ENCODE results near the gene ZMYM5.
"Not testable (repeated sequence)": the region's sequence is repeated elsewhere in the genome, so short reads cannot be mapped to it uniquely, and the experiment has no call there.

The ZMYM5 gene

GRCh38 chr13:19817510-19818158 is 45.8 kb downstream of the ZMYM5 start:
- Histone ChIP-seq H3K36me3 (ENCODE audit: control insufficient read depth, insufficient read depth, low read length) (peaks cover 10% of the 10 kb centered on the region), H3K27me3 (replicated peaks; ENCODE audit: control insufficient read depth, insufficient read depth, low read length) (no peaks in the 10 kb centered on the region), H3K4me3 (replicated peaks; ENCODE audit: low read depth, low read length) (no peak overlapping the region)
- no peak for DNase-seq (ENCODE audit: extremely low read depth, insufficient read length)
- TF ChIP-seq CTCF (IDR thresholded peaks at IDR 0.05; ENCODE audit: insufficient read depth, low read length, poor library complexity, severe bottlenecking), result no peak

GRCh38 chr13:19817106-19817505 is 46.3 kb downstream of the ZMYM5 start:
- DNase-seq (ENCODE audit: extremely low read depth, insufficient read length), result no peak
- no peaks in the 10 kb centered on the region for H3K27me3 ChIP-seq (replicated peaks; ENCODE audit: control insufficient read depth, insufficient read depth, low read length)
- H3K36me3 ChIP-seq (ENCODE audit: control insufficient read depth, insufficient read depth, low read length), result peaks cover 10% of the 10 kb centered on the region
- H3K4me3 ChIP-seq (replicated peaks; ENCODE audit: low read depth, low read length), result no peak overlapping the region
- no peak for TF ChIP-seq CTCF (IDR thresholded peaks at IDR 0.05; ENCODE audit: insufficient read depth, low read length, poor library complexity, severe bottlenecking)

GRCh38 chr13:19815842-19816241 is 47.6 kb downstream of the ZMYM5 start:
- H3K36me3 ChIP-seq (ENCODE audit: control insufficient read depth, insufficient read depth, low read length); H3K27me3 ChIP-seq (replicated peaks; ENCODE audit: control insufficient read depth, insufficient read depth, low read length); H3K4me3 ChIP-seq (replicated peaks; ENCODE audit: low read depth, low read length); DNase-seq (ENCODE audit: extremely low read depth, insufficient read length): not testable (repeated sequence)

- H3K27me3 ChIP-seq (replicated peaks; ENCODE audit: control insufficient read depth, insufficient read depth, low read length), result no peaks in the 10 kb centered on the region
- DNase-seq (ENCODE audit: extremely low read depth, insufficient read length), result no peak
- H3K4me3 ChIP-seq (replicated peaks; ENCODE audit: low read depth, low read length), result no peak overlapping the region
- TF ChIP-seq CTCF (IDR thresholded peaks at IDR 0.05; ENCODE audit: insufficient read depth, low read length, poor library complexity, severe bottlenecking), result no peak
- H3K36me3 ChIP-seq (ENCODE audit: control insufficient read depth, insufficient read depth, low read length), result no peaks in the 10 kb centered on the region
Measured at GRCh38 chr13:19810996-19811881, 52.2 kb downstream of the ZMYM5 start.

GRCh38 chr13:19810151-19810550 is 53.3 kb downstream of the ZMYM5 start:
- no peak overlapping the region for H3K4me3 ChIP-seq (replicated peaks; ENCODE audit: low read depth, low read length)
- H3K36me3 ChIP-seq (ENCODE audit: control insufficient read depth, insufficient read depth, low read length), result no peaks in the 10 kb centered on the region
- no peak for TF ChIP-seq CTCF (IDR thresholded peaks at IDR 0.05; ENCODE audit: insufficient read depth, low read length, poor library complexity, severe bottlenecking)
- DNase-seq (ENCODE audit: extremely low read depth, insufficient read length), result no peak
- H3K27me3 ChIP-seq (replicated peaks; ENCODE audit: control insufficient read depth, insufficient read depth, low read length), result no peaks in the 10 kb centered on the region

GRCh38 chr13:19805765-19806164 is 57.7 kb downstream of the ZMYM5 start:
- Histone ChIP-seq H3K27me3 (replicated peaks; ENCODE audit: control insufficient read depth, insufficient read depth, low read length) (no peaks in the 10 kb centered on the region), H3K4me3 (replicated peaks; ENCODE audit: low read depth, low read length) (no peak overlapping the region), H3K36me3 (ENCODE audit: control insufficient read depth, insufficient read depth, low read length) (no peaks in the 10 kb centered on the region)
- DNase-seq (ENCODE audit: extremely low read depth, insufficient read length), result no peak
- no peak for TF ChIP-seq CTCF (IDR thresholded peaks at IDR 0.05; ENCODE audit: insufficient read depth, low read length, poor library complexity, severe bottlenecking)
